ENCODE data around the gene TRPT1. TPM values are rescaled to one million over a fixed set of nuclear protein-coding genes. Genes with fewer than 3 reads are reported as not detected.

Gene TRPT1
- total and polyA plus RNA-seq, 9 of the 15 experiments (the other 6 are each of a cell fraction or from before 2014, with no cell fraction given): 4.6 to 41.7 (median 23.1) TPM

DNA sequence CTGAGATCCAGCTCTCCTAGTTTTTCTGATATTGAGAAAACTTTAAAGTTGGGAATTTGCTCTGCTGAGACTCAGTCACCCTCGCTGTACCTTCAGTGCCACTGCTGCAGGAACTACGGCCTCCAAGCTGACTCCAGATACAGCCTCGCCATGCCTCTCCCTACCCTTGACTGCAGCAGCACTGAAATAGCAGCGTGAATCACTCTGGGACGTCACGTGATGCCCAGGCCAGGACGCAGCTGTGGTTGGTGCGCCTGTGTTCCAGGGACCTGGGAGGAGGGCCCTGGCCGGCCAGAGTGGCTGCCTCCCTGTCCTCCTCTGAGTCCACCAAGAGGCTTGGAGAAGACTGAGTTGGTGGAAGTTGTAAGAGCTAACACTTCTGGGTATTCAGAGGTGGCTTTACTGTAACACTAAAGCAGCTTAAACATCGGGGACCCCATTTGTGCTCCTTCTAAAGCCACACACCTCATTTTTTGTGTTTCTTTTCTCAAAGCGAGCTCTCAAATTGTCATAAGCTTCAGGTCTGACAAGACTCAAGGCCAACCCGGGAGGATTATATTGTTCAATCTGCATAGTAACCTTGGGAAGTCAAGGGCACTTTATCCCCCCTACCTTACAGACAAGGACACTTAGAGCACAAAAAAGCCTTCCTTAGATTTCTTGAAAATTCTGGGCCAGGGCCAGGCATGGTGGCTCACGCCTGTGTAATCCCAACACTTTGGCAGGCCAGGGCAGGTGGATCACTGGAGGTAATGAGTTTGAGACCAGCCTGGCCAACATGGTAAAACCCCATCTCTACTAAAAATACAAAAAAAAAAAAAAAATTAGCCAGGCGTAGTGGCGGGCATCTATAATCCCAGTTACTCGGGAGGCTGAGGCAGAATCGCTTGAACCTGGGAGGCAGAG lies 44.2 kb downstream of the TRPT1 start (continued):
- TF ChIP-seq MGA (IDR thresholded peaks at IDR 0.05): peak; percentile 86
- TF ChIP-seq, protein P1, sequence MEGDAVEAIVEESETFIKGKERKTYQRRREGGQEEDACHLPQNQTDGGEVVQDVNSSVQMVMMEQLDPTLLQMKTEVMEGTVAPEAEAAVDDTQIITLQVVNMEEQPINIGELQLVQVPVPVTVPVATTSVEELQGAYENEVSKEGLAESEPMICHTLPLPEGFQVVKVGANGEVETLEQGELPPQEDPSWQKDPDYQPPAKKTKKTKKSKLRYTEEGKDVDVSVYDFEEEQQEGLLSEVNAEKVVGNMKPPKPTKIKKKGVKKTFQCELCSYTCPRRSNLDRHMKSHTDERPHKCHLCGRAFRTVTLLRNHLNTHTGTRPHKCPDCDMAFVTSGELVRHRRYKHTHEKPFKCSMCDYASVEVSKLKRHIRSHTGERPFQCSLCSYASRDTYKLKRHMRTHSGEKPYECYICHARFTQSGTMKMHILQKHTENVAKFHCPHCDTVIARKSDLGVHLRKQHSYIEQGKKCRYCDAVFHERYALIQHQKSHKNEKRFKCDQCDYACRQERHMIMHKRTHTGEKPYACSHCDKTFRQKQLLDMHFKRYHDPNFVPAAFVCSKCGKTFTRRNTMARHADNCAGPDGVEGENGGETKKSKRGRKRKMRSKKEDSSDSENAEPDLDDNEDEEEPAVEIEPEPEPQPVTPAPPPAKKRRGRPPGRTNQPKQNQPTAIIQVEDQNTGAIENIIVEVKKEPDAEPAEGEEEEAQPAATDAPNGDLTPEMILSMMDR (IDR thresholded peaks at IDR 0.05 in 2 of 3, conservative IDR thresholded peaks at IDR 0.05 in 1 of 3; ENCODE audit: insufficient read depth in 2 of 3, low read depth in 1 of 3, low read length in 3 of 3): no peak
